Testis (tissue), 2 donors: ENCODE measurements around the gene SREK1IP1.

Experiments used
- POLR2A ChIP-seq: fragments of 450-650 bp; IDR thresholded peaks from one replicate; pipeline ENCODE4 v1.6.1; 2017; ENCODE audit warnings: antibody characterized with exemption, mild to moderate bottlenecking, moderate library complexity
- TF ChIP-seq, protein P1 (sequence below), 3 experiments: fragments of 450-650 bp in 2 of 3; fragments of 200-600 bp in 1 of 3; sonication (generic) in 1 of 3; IDR thresholded peaks; one replicate each; pipeline ENCODE4 v1.5.1; 2016 to 2019; ENCODE audit warnings: antibody characterized with exemption in 3 of 3, mild to moderate bottlenecking in 2 of 3, moderate library complexity in 1 of 3

DNA sequence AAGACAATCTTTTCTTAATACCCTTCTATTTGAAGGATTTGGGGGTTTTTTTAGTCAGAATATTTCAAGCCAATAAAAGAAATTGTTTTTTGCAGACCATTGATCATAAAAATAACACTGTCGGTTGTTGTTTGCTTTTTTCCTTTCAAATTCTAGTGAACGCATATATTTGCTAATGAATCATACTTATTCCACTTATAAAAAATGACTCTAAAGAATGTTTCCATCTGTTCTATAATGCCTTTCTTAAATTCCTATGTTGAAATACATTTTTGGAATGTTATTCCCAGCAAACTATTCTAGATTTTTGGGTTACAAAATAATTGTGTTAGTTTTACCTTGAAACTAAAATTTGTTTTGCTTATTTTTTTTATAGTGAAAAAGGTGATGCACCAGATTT, 32.4 kb upstream of the SREK1IP1 start:
- TF ChIP-seq, protein P1, sequence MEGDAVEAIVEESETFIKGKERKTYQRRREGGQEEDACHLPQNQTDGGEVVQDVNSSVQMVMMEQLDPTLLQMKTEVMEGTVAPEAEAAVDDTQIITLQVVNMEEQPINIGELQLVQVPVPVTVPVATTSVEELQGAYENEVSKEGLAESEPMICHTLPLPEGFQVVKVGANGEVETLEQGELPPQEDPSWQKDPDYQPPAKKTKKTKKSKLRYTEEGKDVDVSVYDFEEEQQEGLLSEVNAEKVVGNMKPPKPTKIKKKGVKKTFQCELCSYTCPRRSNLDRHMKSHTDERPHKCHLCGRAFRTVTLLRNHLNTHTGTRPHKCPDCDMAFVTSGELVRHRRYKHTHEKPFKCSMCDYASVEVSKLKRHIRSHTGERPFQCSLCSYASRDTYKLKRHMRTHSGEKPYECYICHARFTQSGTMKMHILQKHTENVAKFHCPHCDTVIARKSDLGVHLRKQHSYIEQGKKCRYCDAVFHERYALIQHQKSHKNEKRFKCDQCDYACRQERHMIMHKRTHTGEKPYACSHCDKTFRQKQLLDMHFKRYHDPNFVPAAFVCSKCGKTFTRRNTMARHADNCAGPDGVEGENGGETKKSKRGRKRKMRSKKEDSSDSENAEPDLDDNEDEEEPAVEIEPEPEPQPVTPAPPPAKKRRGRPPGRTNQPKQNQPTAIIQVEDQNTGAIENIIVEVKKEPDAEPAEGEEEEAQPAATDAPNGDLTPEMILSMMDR (IDR thresholded peaks at IDR 0.05), result no peak
- TF ChIP-seq POLR2A, result no peak
